BE2C (cell line): ENCODE results near the gene NR4A1.
A peak's percentile ranks its signal among the peaks of the same experiment; 100 is the strongest.

Experiments used
- DNase-seq: peaks from one replicate; pipeline ENCODE4 v3.0.0-alpha.2; 2020
- H3K27me3 ChIP-seq: fragments of 250-450 bp; sonication (Bioruptor Pico); 2 replicates; pipeline ENCODE4 v1.5.1; 2020; ENCODE audit warnings: mild to moderate bottlenecking
- H3K36me3 ChIP-seq: fragments of 250-450 bp; sonication (Bioruptor Pico); 2 replicates; pipeline ENCODE4 v1.5.1; 2020; ENCODE audit warnings: mild to moderate bottlenecking
- H3K4me1 ChIP-seq: fragments of 250-450 bp; sonication (Bioruptor Pico); 2 replicates; pipeline ENCODE4 v1.5.1; 2020
- H3K4me3 ChIP-seq: 2 replicates; pipeline ENCODE4 v1.5.1; 2011; ENCODE audit warnings: low read depth, low read length
- H3K9me3 ChIP-seq: fragments of 250-450 bp; sonication (Bioruptor Pico); 2 replicates; pipeline ENCODE4 v1.5.1; 2020
- CTCF ChIP-seq: IDR thresholded peaks from 2 replicates; pipeline ENCODE4 v1.5.1; 2012; ENCODE audit warnings: mild to moderate bottlenecking, low read depth, low read length

Gene NR4A1

GRCh38 chr12:52080403-52081251 is 29.4 kb downstream of the NR4A1 start:
- Histone ChIP-seq H3K4me1 (peaks cover 31% of the 10 kb centered on the region), H3K4me3 (no peak overlapping the region), H3K27me3 (no peaks in the 10 kb centered on the region), H3K36me3 (peaks cover 33% of the 10 kb centered on the region), H3K9me3 (no peaks in the 10 kb centered on the region)
- no peak for DNase-seq
- no peak for TF ChIP-seq CTCF

DNA sequence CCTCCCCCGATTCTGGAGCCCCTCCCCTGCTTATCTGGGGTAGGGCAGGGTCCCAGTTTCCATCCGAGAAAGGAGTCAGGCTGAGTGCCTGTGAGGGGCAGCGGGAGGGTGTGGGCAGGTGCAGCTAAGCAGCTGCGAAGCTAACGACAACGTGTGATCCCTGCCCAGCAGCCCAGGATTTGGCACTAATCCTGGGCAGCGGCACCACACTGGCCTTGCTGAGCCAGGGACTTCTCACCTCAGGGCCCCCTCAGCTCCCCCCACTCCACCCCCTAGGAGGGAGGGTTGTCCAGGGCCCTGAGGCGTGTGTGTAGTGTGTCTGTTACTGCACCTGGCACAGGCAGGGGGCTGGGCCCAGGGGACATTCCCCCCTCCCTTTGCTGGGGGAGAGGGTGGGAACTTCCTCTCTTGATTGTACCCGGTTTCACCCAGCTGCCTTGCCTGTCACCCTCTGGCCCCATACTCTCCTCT is 30.1 kb downstream of the NR4A1 start:
- no peak for TF ChIP-seq CTCF
- Histone ChIP-seq H3K27me3 (no peaks in the 10 kb centered on the region), H3K36me3 (peaks cover 26% of the 10 kb centered on the region), H3K9me3 (no peaks in the 10 kb centered on the region), H3K4me3 (no peak overlapping the region), H3K4me1 (peaks cover 31% of the 10 kb centered on the region)
- DNase-seq: peak; percentile 71

- TF ChIP-seq CTCF: no peak
- Histone ChIP-seq H3K4me3 (no peak overlapping the region), H3K9me3 (no peaks in the 10 kb centered on the region), H3K36me3 (peaks cover 18% of the 10 kb centered on the region), H3K4me1 (peaks cover 31% of the 10 kb centered on the region), H3K27me3 (no peaks in the 10 kb centered on the region)
- DNase-seq: no peak
Measured at GRCh38 chr12:52082026-52082668, 30.9 kb downstream of the NR4A1 start.

DNA sequence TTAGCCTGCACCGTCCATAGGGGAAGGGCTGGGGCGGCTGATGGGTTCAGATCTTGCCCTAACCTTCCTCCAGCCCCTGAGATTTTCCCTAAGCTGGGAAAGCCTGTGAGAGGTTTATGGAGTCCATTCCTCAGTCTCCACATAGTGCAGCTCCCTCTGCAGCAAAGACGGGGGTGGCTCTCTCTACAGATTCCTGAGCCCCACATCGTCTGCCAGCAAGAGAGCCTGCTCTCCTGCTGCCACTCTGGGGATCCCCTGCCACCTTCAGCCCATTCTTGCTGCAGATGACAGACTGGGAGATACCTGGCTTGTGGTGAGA is 31.4 kb downstream of the NR4A1 start:
- Histone ChIP-seq H3K4me1 (peaks cover 31% of the 10 kb centered on the region), H3K9me3 (no peaks in the 10 kb centered on the region), H3K36me3 (peaks cover 17% of the 10 kb centered on the region), H3K27me3 (no peaks in the 10 kb centered on the region), H3K4me3 (no peak overlapping the region)
- no peak for TF ChIP-seq CTCF
- no peak for DNase-seq

- H3K27me3 ChIP-seq: no peaks in the 10 kb centered on the region
- peaks cover 13% of the 10 kb centered on the region for H3K36me3 ChIP-seq
- DNase-seq: peak; percentile 76
- H3K4me3 ChIP-seq: no peak overlapping the region
- TF ChIP-seq CTCF: peak; percentile 99
- H3K4me1 ChIP-seq: peaks cover 31% of the 10 kb centered on the region
- H3K9me3 ChIP-seq: no peaks in the 10 kb centered on the region
Measured at GRCh38 chr12:52082988-52083637, 31.9 kb downstream of the NR4A1 start.

DNA sequence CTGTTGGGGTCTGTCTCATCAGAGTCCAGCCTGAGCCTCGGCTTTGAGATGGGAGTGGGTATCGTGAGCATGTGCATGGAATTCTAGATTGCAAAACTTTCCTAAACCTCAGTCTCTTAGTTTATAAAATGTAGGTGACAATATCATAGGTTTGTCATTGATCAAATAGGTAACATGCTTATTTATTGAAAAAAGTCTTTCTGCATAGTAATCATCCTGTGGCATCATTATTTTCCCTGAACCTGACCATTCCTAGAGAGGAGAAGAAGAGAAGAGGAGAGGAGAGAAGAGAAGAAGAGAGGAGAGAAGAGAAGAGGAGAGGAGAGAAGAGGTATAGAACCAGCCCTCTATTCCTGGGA is 32.4 kb downstream of the NR4A1 start:
- DNase-seq: no peak
- Histone ChIP-seq H3K9me3 (no peaks in the 10 kb centered on the region), H3K27me3 (no peaks in the 10 kb centered on the region), H3K4me3 (no peak overlapping the region), H3K36me3 (peaks cover 8% of the 10 kb centered on the region), H3K4me1 (peaks cover 33% of the 10 kb centered on the region)
- no peak for TF ChIP-seq CTCF
